Rectal smooth muscle tissue (tissue), 1 donor: ENCODE results near the gene ROM1.
"Not testable (repeated sequence)": the region's sequence is repeated elsewhere in the genome, so short reads cannot be mapped to it uniquely, and the experiment has no call there.

Experiments
- H3K27ac ChIP-seq: one replicate; pipeline ENCODE4 v1.7.0; 2013; ENCODE audit warnings: low read depth, low read length, inconsistent platforms
- H3K27me3 ChIP-seq: one replicate; pipeline ENCODE4 v1.7.0; 2013; ENCODE audit warnings: low read length; ENCODE audit not compliant: control insufficient read depth, insufficient read depth
- H3K36me3 ChIP-seq: one replicate; pipeline ENCODE4 v1.7.0; 2013; ENCODE audit warnings: low read length; ENCODE audit not compliant: control insufficient read depth, insufficient read depth
- H3K4me1 ChIP-seq: one replicate; pipeline ENCODE4 v1.7.0; 2013; ENCODE audit warnings: low read length; ENCODE audit not compliant: control insufficient read depth, insufficient read depth
- H3K4me3 ChIP-seq: one replicate; pipeline ENCODE4 v1.7.0; 2013; ENCODE audit warnings: low read length
- H3K9ac ChIP-seq: one replicate; pipeline ENCODE4 v1.7.0; 2013; ENCODE audit warnings: low read length

Gene ROM1

GRCh38 chr11:62616957-62617356 is 3.9 kb downstream of the ROM1 start:
- H3K27ac ChIP-seq, H3K36me3 ChIP-seq: not testable (repeated sequence)

GRCh38 chr11:62621027-62621566 is 8.0 kb downstream of the ROM1 start:
- Histone ChIP-seq H3K27me3 (no peaks in the 10 kb centered on the region), H3K9ac (peak overlapping the region; percentile 66), H3K4me3 (peak overlapping the region; percentile 98), H3K27ac (peak overlapping the region; percentile 79), H3K36me3 (peaks cover 17% of the 10 kb centered on the region), H3K4me1 (peaks cover 9% of the 10 kb centered on the region)

More at GRCh38 chr11:62616957-62617356, 3.9 kb downstream of the ROM1 start:
- H3K4me1 ChIP-seq, H3K9ac ChIP-seq, H3K27me3 ChIP-seq, H3K4me3 ChIP-seq: not testable (repeated sequence)

GRCh38 chr11:62621567-62622470 is 8.8 kb downstream of the ROM1 start, which contains the start of gene B3GAT3:
B3GAT3 (minus strand) TSS chr11:62621986; CDS start chr11:62621947, 39 bp downstream.
- H3K27me3 ChIP-seq: no peaks in the 10 kb centered on the region
- peaks cover 9% of the 10 kb centered on the region for H3K4me1 ChIP-seq
- peak within 1 kb of the TSS; percentile 98 for H3K4me3 ChIP-seq
- peak within 1 kb of the TSS; percentile 66 for H3K9ac ChIP-seq
- H3K27ac ChIP-seq: peak within 1 kb of the TSS; percentile 79
- peaks cover 19% of the 10 kb centered on the region for H3K36me3 ChIP-seq

GRCh38 chr11:62622476-62623089 is 9.5 kb downstream of the ROM1 start:
- H3K36me3 ChIP-seq: peaks cover 22% of the 10 kb centered on the region
- no peak overlapping the region for H3K9ac ChIP-seq

GRCh38 chr11:62627713-62628112 is 14.7 kb downstream of the ROM1 start:
- Histone ChIP-seq H3K9ac (no peak overlapping the region), H3K27ac (no peak overlapping the region), H3K4me1 (no peaks in the 10 kb centered on the region), H3K36me3 (peaks cover 61% of the 10 kb centered on the region), H3K27me3 (no peaks in the 10 kb centered on the region), H3K4me3 (no peak overlapping the region)

More at GRCh38 chr11:62622476-62623089, 9.5 kb downstream of the ROM1 start:
- Histone ChIP-seq H3K4me3 (peak overlapping the region; percentile 52), H3K27me3 (no peaks in the 10 kb centered on the region), H3K27ac (peak overlapping the region; percentile 79), H3K4me1 (peaks cover 9% of the 10 kb centered on the region)

- peaks cover 66% of the 10 kb centered on the region for H3K36me3 ChIP-seq
- H3K4me3 ChIP-seq: no peak overlapping the region
- H3K27me3 ChIP-seq: no peaks in the 10 kb centered on the region
- peak overlapping the region; percentile 45 for H3K27ac ChIP-seq
- no peaks in the 10 kb centered on the region for H3K4me1 ChIP-seq
- no peak overlapping the region for H3K9ac ChIP-seq
Observed at GRCh38 chr11:62632492-62632891, 19.4 kb downstream of the ROM1 start.

GRCh38 chr11:62644220-62644619 is 31.2 kb downstream of the ROM1 start:
- H3K4me1 ChIP-seq: peaks cover 12% of the 10 kb centered on the region
- no peak overlapping the region for H3K9ac ChIP-seq
- H3K4me3 ChIP-seq: no peak overlapping the region
- H3K36me3 ChIP-seq: peaks cover 19% of the 10 kb centered on the region
- H3K27ac ChIP-seq: no peak overlapping the region
- H3K27me3 ChIP-seq: no peaks in the 10 kb centered on the region

GRCh38 chr11:62645671-62645945 is 32.6 kb downstream of the ROM1 start:
- Histone ChIP-seq H3K27ac (peak overlapping the region; percentile 87), H3K36me3 (peaks cover 21% of the 10 kb centered on the region), H3K27me3 (no peaks in the 10 kb centered on the region), H3K4me1 (peaks cover 12% of the 10 kb centered on the region), H3K4me3 (peak overlapping the region; percentile 94), H3K9ac (peak overlapping the region; percentile 90)

- H3K4me1 ChIP-seq: peaks cover 12% of the 10 kb centered on the region
- H3K4me3 ChIP-seq: peak within 1 kb of the TSS; percentile 94
- H3K27me3 ChIP-seq: no peaks in the 10 kb centered on the region
- peak within 1 kb of the TSS; percentile 90 for H3K9ac ChIP-seq
- H3K36me3 ChIP-seq: peaks cover 21% of the 10 kb centered on the region
- H3K27ac ChIP-seq: peak within 1 kb of the TSS; percentile 87
Observed at GRCh38 chr11:62645946-62646824, 33.1 kb downstream of the ROM1 start, which contains the start of gene GANAB. GANAB (minus strand) TSS chr11:62646613; CDS start chr11:62646599, 14 bp downstream.

- H3K4me3 ChIP-seq: peak overlapping the region; percentile 48
- H3K27me3 ChIP-seq: no peaks in the 10 kb centered on the region
- peaks cover 21% of the 10 kb centered on the region for H3K36me3 ChIP-seq
- H3K4me1 ChIP-seq: peaks cover 12% of the 10 kb centered on the region
- no peak overlapping the region for H3K9ac ChIP-seq
- peak overlapping the region; percentile 64 for H3K27ac ChIP-seq
Observed at GRCh38 chr11:62646825-62647608, 34.0 kb downstream of the ROM1 start.

GRCh38 chr11:62647609-62648005 is 34.5 kb downstream of the ROM1 start:
- H3K9ac ChIP-seq: no peak overlapping the region
- H3K27me3 ChIP-seq: no peaks in the 10 kb centered on the region
- H3K36me3 ChIP-seq: peaks cover 21% of the 10 kb centered on the region
- H3K4me3 ChIP-seq: no peak overlapping the region
- no peak overlapping the region for H3K27ac ChIP-seq
- peaks cover 16% of the 10 kb centered on the region for H3K4me1 ChIP-seq
